ENCODE measurements around the gene NFAM1. TPM values are rescaled to one million over a fixed set of nuclear protein-coding genes. Genes with fewer than 3 reads are reported as not detected.

NFAM1 gene
- total and polyA plus RNA-seq, 2 donors (not counting 3 experiments of a cell fraction or from before 2014, with no cell fraction given), result not detected

DNA sequence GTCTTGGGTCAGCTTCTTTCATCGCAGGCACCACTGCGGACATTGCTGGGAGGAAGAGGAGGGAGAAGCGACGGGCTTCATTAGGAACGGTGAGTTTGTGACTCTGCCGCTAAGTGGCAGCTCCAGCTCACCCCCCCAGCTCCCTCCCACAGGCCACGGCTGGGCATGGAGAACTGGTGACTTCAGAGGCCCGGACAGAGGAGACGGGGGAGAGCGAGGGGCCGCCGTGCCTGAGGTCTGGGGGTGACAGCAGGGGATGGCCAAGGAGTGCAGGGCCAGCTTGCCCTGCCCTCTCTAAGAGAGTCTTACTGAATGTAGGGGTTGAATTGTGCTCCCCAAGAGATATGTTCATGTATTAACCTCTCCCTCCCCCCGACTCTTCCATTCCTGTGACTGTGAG lies 13.9 kb upstream of the NFAM1 start:
- intact Hi-C loops (cut with micrococcal nuclease), result no loop called here
- BruUV-seq (replicated peaks), result no TSS peak
- no peaks in the 10 kb centered on the region for H3K36me3 ChIP-seq (ENCODE audit: control insufficient read depth in 2 of 2, extremely low read depth in 1 of 2, insufficient read depth in 2 of 2, low read length in 2 of 2)
- CTCF ChIA-PET, result interaction anchor here (1.1 kb wide), 1 partner anchor 27 kb away, joined by 3 read pairs; no protein-coding TSS in a partner anchor
- H3K27me3 ChIP-seq (ENCODE audit: control insufficient read depth in 2 of 2, insufficient read depth in 2 of 2, low read length in 2 of 2), result no peaks in the 10 kb centered on the region
- dilution Hi-C loops (cut with MboI; ENCODE audit: extremely low pct_ligation_motif_present, low sequenced_read_pairs), result no loop called here
- POLR2A ChIA-PET, result interaction anchor here (0.6 kb wide), 1 partner anchor 1696 kb away, joined by 9 read pairs; no protein-coding TSS in a partner anchor
- no peak overlapping the region for H3K4me3 ChIP-seq (replicated peaks in 1 of 3; ENCODE audit: insufficient read depth in 1 of 3, low read depth in 1 of 3, low read length in 3 of 3)
- no peaks in the 10 kb centered on the region for H3K9me3 ChIP-seq (replicated peaks; ENCODE audit: control insufficient read depth, insufficient read depth, low read length)
- no peak overlapping the region for H3K27ac ChIP-seq (ENCODE audit: insufficient read depth, low read depth, low read length)
- TF ChIP-seq JUN (IDR thresholded peaks at IDR 0.05; ENCODE audit: borderline replicate concordance, insufficient read depth, insufficient read length, low read depth), result no peak
- no peak for TF ChIP-seq MYC (IDR thresholded peaks at IDR 0.05; ENCODE audit: low read depth, low read length)
- TF ChIP-seq, protein P1, sequence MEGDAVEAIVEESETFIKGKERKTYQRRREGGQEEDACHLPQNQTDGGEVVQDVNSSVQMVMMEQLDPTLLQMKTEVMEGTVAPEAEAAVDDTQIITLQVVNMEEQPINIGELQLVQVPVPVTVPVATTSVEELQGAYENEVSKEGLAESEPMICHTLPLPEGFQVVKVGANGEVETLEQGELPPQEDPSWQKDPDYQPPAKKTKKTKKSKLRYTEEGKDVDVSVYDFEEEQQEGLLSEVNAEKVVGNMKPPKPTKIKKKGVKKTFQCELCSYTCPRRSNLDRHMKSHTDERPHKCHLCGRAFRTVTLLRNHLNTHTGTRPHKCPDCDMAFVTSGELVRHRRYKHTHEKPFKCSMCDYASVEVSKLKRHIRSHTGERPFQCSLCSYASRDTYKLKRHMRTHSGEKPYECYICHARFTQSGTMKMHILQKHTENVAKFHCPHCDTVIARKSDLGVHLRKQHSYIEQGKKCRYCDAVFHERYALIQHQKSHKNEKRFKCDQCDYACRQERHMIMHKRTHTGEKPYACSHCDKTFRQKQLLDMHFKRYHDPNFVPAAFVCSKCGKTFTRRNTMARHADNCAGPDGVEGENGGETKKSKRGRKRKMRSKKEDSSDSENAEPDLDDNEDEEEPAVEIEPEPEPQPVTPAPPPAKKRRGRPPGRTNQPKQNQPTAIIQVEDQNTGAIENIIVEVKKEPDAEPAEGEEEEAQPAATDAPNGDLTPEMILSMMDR (IDR thresholded peaks at IDR 0.05; ENCODE audit: extremely low read depth in 1 of 2, insufficient read depth in 1 of 2, low read depth in 1 of 2, low read length in 2 of 2), result no peak
- TF ChIP-seq POLR2AphosphoS5 (IDR thresholded peaks at IDR 0.05; ENCODE audit: insufficient read depth, low read depth, low read length), result no peak
- no peak for TF ChIP-seq GATA2 (IDR thresholded peaks at IDR 0.05; ENCODE audit: insufficient read depth, insufficient read length, low read depth, low read length)
- TF ChIP-seq, protein P2, sequence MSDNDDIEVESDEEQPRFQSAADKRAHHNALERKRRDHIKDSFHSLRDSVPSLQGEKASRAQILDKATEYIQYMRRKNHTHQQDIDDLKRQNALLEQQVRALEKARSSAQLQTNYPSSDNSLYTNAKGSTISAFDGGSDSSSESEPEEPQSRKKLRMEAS (IDR thresholded peaks at IDR 0.05; ENCODE audit: insufficient read depth, insufficient read length), result no peak
- TF ChIP-seq EZH2 (IDR thresholded peaks at IDR 0.05; ENCODE audit: borderline replicate concordance, low read depth, low read length, severe bottlenecking), result no peak
- DNase-seq (ENCODE audit: low read depth, low spot score) (no peak), FAIRE-seq (no peak)
- H3K4me2 ChIP-seq (ENCODE audit: insufficient read depth, low read length), result no peak overlapping the region
- H3K4me1 ChIP-seq (ENCODE audit: control insufficient read depth, extremely low read depth, insufficient read depth, low read length), result peaks cover 7% of the 10 kb centered on the region
- no peak overlapping the region for H3K9ac ChIP-seq (replicated peaks; ENCODE audit: extremely low read depth, insufficient read depth, low read length)
- no peak overlapping the region for H2AFZ ChIP-seq (ENCODE audit: low read depth, low read length)
- no peaks in the 10 kb centered on the region for H4K20me1 ChIP-seq (replicated peaks; ENCODE audit: control insufficient read depth, extremely low read depth, insufficient read depth, low read length)
- no peaks in the 10 kb centered on the region for H3K9me1 ChIP-seq (replicated peaks; ENCODE audit: control insufficient read depth, extremely low read depth, insufficient read depth, low read length)
- H3K79me2 ChIP-seq (ENCODE audit: control insufficient read depth, insufficient read depth, low read length), result no peaks in the 10 kb centered on the region

Measured in endothelial cell of umbilical vein (primary cell).